H1 (cell line): ENCODE results near the gene KLHDC7B. TPM values are rescaled to one million over a fixed set of nuclear protein-coding genes. Genes with fewer than 3 reads are reported as not detected.

ENCODE experiments used
- CTCF ChIA-PET: fragments of 300-600 bp; sonication (Branson Sonifier 250); formaldehyde crosslinking; loops from one replicate; lab custom pipeline; 2021; ENCODE audit not compliant: partially characterized antibody; lab: Charles Lee
- POLR2A ChIA-PET: fragments of 300-600 bp; sonication (Branson Sonifier 250); formaldehyde crosslinking; loops from one replicate; lab custom pipeline; 2021; ENCODE audit warnings: inconsistent platforms; ENCODE audit not compliant: partially characterized antibody; lab: Charles Lee
- DNase-seq, 2 experiments: peaks; one replicate each; pipeline versions ENCODE4 v3.0.0 to v3.0.0-alpha.2; 2010 to 2022; ENCODE audit warnings: low spot score in 2 of 2, low read depth in 1 of 2, mixed read lengths in 1 of 2
- FAIRE-seq: peaks from 2 replicates; lab custom pipeline; 2011; peaks lifted over from hg19 to GRCh38; lab: Jason Lieb, UNC
- H2AFZ ChIP-seq: 2 replicates; pipeline ENCODE4 v1.8.1; 2012; ENCODE audit warnings: low read length, inconsistent platforms
- H2AK5ac ChIP-seq: 2 replicates; pipeline ENCODE4 v1.6.1; 2013; ENCODE audit warnings: low read depth, low read length
- H2BK120ac ChIP-seq: replicated peaks from 2 replicates; pipeline ENCODE3; 2013; ENCODE audit warnings: low read depth, low read length, inconsistent platforms
- H2BK12ac ChIP-seq: 2 replicates; pipeline ENCODE4 v1.6.1; 2013; ENCODE audit warnings: low read depth, low read length
- H2BK15ac ChIP-seq: 2 replicates; pipeline ENCODE4 v1.6.1; 2013; ENCODE audit warnings: low read length
- H2BK20ac ChIP-seq: 2 replicates; pipeline ENCODE4 v1.6.1; 2013; ENCODE audit warnings: low read length
- H2BK5ac ChIP-seq: 2 replicates; pipeline ENCODE4 v1.6.1; 2013; ENCODE audit warnings: low read depth, low read length
- H3K14ac ChIP-seq: 2 replicates; pipeline ENCODE4 v1.6.1; 2013; ENCODE audit warnings: inconsistent platforms; ENCODE audit not compliant: insufficient read length
- H3K18ac ChIP-seq: 2 replicates; pipeline ENCODE4 v1.6.1; 2013; ENCODE audit warnings: low read length; ENCODE audit errors: extremely low read depth
- H3K23ac ChIP-seq: 2 replicates; pipeline ENCODE4 v1.6.1; 2013; ENCODE audit warnings: inconsistent platforms; ENCODE audit not compliant: insufficient read length
- H3K23me2 ChIP-seq: 2 replicates; pipeline ENCODE4 v1.6.1; 2013; ENCODE audit warnings: low read depth, low read length
- H3K27ac ChIP-seq: 2 replicates; pipeline ENCODE4 v1.6.1; 2011; ENCODE audit warnings: low read depth, low read length, inconsistent platforms
- H3K27me3 ChIP-seq, 4 experiments: replicated peaks in 1 of 4; 1 replicate in 1 of 4; 2 replicates in 3 of 4; pipeline versions ENCODE4 v1.6.1 to v1.8.1; 2011 to 2013; ENCODE audit warnings: low read length in 3 of 4, mild to moderate bottlenecking in 3 of 4, inconsistent platforms in 2 of 4, mixed read lengths in 2 of 4, moderate library complexity in 1 of 4; ENCODE audit not compliant: control insufficient read depth in 3 of 4, insufficient read depth in 3 of 4; ENCODE audit errors: extremely low read depth in 1 of 4
- H3K36me3 ChIP-seq, 4 experiments: 2 replicates each; pipeline versions ENCODE4 v1.6.1 to v1.8.1; 2011 to 2013; ENCODE audit warnings: mild to moderate bottlenecking in 4 of 4, low read length in 3 of 4, moderate library complexity in 2 of 4, control low read depth in 1 of 4, inconsistent platforms in 1 of 4; ENCODE audit not compliant: insufficient read depth in 4 of 4, control insufficient read depth in 2 of 4
- H3K4ac ChIP-seq: replicated peaks from 2 replicates; pipeline ENCODE3; 2013; ENCODE audit warnings: low read length, low read depth, mixed read lengths, inconsistent platforms; ENCODE audit not compliant: insufficient read length
- H3K4me1 ChIP-seq, 4 experiments: replicated peaks in 1 of 4; 1 replicate in 1 of 4; 2 replicates in 3 of 4; pipeline versions ENCODE4 v1.6.1 to v1.8.1; 2011 to 2013; ENCODE audit warnings: low read length in 3 of 4, inconsistent platforms in 2 of 4, mixed read lengths in 1 of 4; ENCODE audit not compliant: insufficient read depth in 4 of 4, control insufficient read depth in 3 of 4
- H3K4me2 ChIP-seq, 2 experiments: 2 replicates each; pipeline versions ENCODE4 v1.6.1 to v1.8.1; 2011 to 2013; ENCODE audit warnings: low read depth in 2 of 2, low read length in 2 of 2, control low read depth in 1 of 2, inconsistent platforms in 1 of 2, mild to moderate bottlenecking in 1 of 2; ENCODE audit not compliant: insufficient read depth in 1 of 2
- H3K4me3 ChIP-seq, 4 experiments: fragments of 200-600, 300-600 bp in 1 of 4; sonication (generic), shearing (Covaris generic), sonication (Bioruptor Twin) in 1 of 4; 2 replicates each; pipeline versions ENCODE4 v1.5.1 to v1.8.1; 2011 to 2016; ENCODE audit warnings: low read length in 4 of 4, low read depth in 3 of 4, control low read depth in 2 of 4, inconsistent platforms in 2 of 4, mild to moderate bottlenecking in 2 of 4, mixed read lengths in 1 of 4, moderate library complexity in 1 of 4; ENCODE audit not compliant: insufficient read depth in 2 of 4; ENCODE audit errors: extremely low read depth in 1 of 4
- H3K56ac ChIP-seq: replicated peaks from 2 replicates; pipeline ENCODE3; 2013; ENCODE audit warnings: low read depth, mild to moderate bottlenecking, mixed read lengths, low read length, inconsistent platforms; ENCODE audit not compliant: insufficient read length
- H3K79me1 ChIP-seq: 2 replicates; pipeline ENCODE4 v1.6.1; 2013; ENCODE audit warnings: low read depth, low read length, control low read depth
- H3K79me2 ChIP-seq, 2 experiments: 2 replicates each; pipeline versions ENCODE4 v1.6.1 to v1.8.1; 2012 to 2013; ENCODE audit warnings: low read length in 2 of 2, mild to moderate bottlenecking in 2 of 2, inconsistent platforms in 1 of 2; ENCODE audit not compliant: insufficient read depth in 2 of 2, control insufficient read depth in 1 of 2
- H3K9ac ChIP-seq, 4 experiments: replicated peaks in 1 of 4; 1 replicate in 1 of 4; 2 replicates in 3 of 4; pipeline versions ENCODE4 v1.6.1 to v1.8.1; 2011 to 2013; ENCODE audit warnings: low read depth in 3 of 4, low read length in 3 of 4, control low read depth in 2 of 4, mild to moderate bottlenecking in 2 of 4, moderate library complexity in 2 of 4, inconsistent platforms in 1 of 4; ENCODE audit errors: extremely low read depth in 1 of 4
- H3K9me3 ChIP-seq, 2 experiments: 2 replicates each; pipeline versions ENCODE4 v1.6.1 to v1.8.1; 2012 to 2013; ENCODE audit warnings: mild to moderate bottlenecking in 2 of 2, moderate library complexity in 2 of 2, control low read depth in 1 of 2, inconsistent platforms in 1 of 2, low read depth in 1 of 2, low read length in 1 of 2, mixed read lengths in 1 of 2; ENCODE audit not compliant: insufficient read depth in 2 of 2
- H4K20me1 ChIP-seq, 2 experiments: replicated peaks in 1 of 2; 2 replicates each; pipeline versions ENCODE3 to v1.8.1; 2011 to 2013; ENCODE audit warnings: inconsistent platforms in 2 of 2, low read length in 2 of 2, mild to moderate bottlenecking in 1 of 2; ENCODE audit not compliant: insufficient read depth in 2 of 2, control insufficient read depth in 1 of 2
- H4K5ac ChIP-seq: 2 replicates; pipeline ENCODE4 v1.6.1; 2013; ENCODE audit warnings: low read length, low read depth, mixed read lengths, inconsistent platforms; ENCODE audit not compliant: insufficient read length
- H4K8ac ChIP-seq: 2 replicates; pipeline ENCODE4 v1.8.0; 2013; ENCODE audit warnings: mild to moderate bottlenecking, moderate library complexity, low read length, inconsistent platforms; ENCODE audit not compliant: insufficient read depth; ENCODE audit errors: extremely low read depth
- H4K91ac ChIP-seq: replicated peaks from 2 replicates; pipeline ENCODE3; 2013; ENCODE audit warnings: low read length, mixed read lengths, inconsistent platforms; ENCODE audit not compliant: insufficient read length
- BACH1 ChIP-seq: IDR thresholded peaks from 2 replicates; pipeline ENCODE4 v1.6.1; 2012; ENCODE audit warnings: low read length, improper control_type of control experiment
- CHD1 ChIP-seq: IDR thresholded peaks from 2 replicates; pipeline ENCODE4 v1.6.1; 2012; ENCODE audit warnings: low read depth, low read length, improper control_type of control experiment
- EP300 ChIP-seq, 2 experiments: IDR thresholded peaks; 1 replicate in 1 of 2; 2 replicates in 1 of 2; pipeline ENCODE4 v1.6.1; 2011 to 2012; ENCODE audit warnings: low read depth in 2 of 2, low read length in 2 of 2, mild to moderate bottlenecking in 2 of 2, borderline replicate concordance in 1 of 2, inconsistent platforms in 1 of 2, moderate library complexity in 1 of 2
- HDAC2 ChIP-seq, 2 experiments: fragments of 300-600 bp in 1 of 2; sonication (generic) in 1 of 2; IDR thresholded peaks; 2 replicates each; pipeline ENCODE4 v1.6.1; 2011 to 2012; ENCODE audit warnings: low read depth in 2 of 2, low read length in 2 of 2, mild to moderate bottlenecking in 2 of 2, moderate library complexity in 2 of 2, borderline replicate concordance in 1 of 2, inconsistent platforms in 1 of 2
- POLR2AphosphoS5 ChIP-seq: IDR thresholded peaks from 2 replicates; pipeline ENCODE4 v1.6.1; 2011; ENCODE audit warnings: low read depth, low read length
- SRF ChIP-seq: IDR thresholded peaks from 2 replicates; pipeline ENCODE4 v1.6.1; 2011; ENCODE audit warnings: mild to moderate bottlenecking, low read depth, low read length, moderate library complexity
- TAF7 ChIP-seq: optimal IDR thresholded peaks from 2 replicates; pipeline ENCODE3; 2011; ENCODE audit warnings: low read depth, mild to moderate bottlenecking, inconsistent platforms, low read length, moderate library complexity, borderline replicate concordance
- WGBS, 2 experiments: shearing (Covaris generic) in 1 of 2; methylation state at CpG; one replicate each; pipeline versions ENCODE4 v1.1.6 to v1.1.7; 2013 to 2015; ENCODE audit warnings: low lambda C conversion rate in 2 of 2, mixed read lengths in 2 of 2, inconsistent platforms in 1 of 2, low coverage in 1 of 2, missing lambda C conversion rate in 1 of 2; ENCODE audit not compliant: insufficient replicate concordance in 2 of 2, insufficient coverage in 1 of 2, insufficient read length in 1 of 2; ENCODE audit errors: extremely low coverage in 1 of 2, missing lambda C conversion rate in 1 of 2; 5-methylcytosine and 5-hydroxymethylcytosine counted together
- polyA plus RNA-seq, 7 experiments: library from polyadenylated mRNA; depleted of rRNA in 3 of 7; stranded (reverse) in 5 of 7; unstranded in 2 of 7; fragments of >200 nt in 5 of 7; fragments of 200-250 nt in 2 of 7; gene quantifications; 1 replicate in 5 of 7; 2 replicates in 1 of 7; 4 replicates in 1 of 7; pipeline versions ENCODE4 v1.2.1 to v1.2.3, GENCODE V29; 2011 to 2013; ENCODE audit warnings: missing spikeins in 2 of 7, mixed read lengths in 2 of 7
- total RNA-seq: library from RNA; stranded (reverse); fragmentation: NEBNext Ultra II Directional; extraction: Animal tissue kit (Norgen Biotek cat#: 25700); gene quantifications from 2 replicates; pipeline ENCODE4 v1.2.1, GENCODE V29; 2021
- TF ChIP-seq, protein P1 (sequence below): IDR thresholded peaks from 2 replicates; pipeline ENCODE4 v1.6.1; 2011; ENCODE audit warnings: low read length, improper control_type of control experiment
- TF ChIP-seq, protein P2 (sequence below): IDR thresholded peaks from 2 replicates; pipeline ENCODE4 v1.6.1; 2012; ENCODE audit warnings: inconsistent platforms

KLHDC7B gene
- total and polyA plus RNA-seq, 2 of the 8 experiments (the other 6 are each of a cell fraction or from before 2014, with no cell fraction given), result not detected

DNA sequence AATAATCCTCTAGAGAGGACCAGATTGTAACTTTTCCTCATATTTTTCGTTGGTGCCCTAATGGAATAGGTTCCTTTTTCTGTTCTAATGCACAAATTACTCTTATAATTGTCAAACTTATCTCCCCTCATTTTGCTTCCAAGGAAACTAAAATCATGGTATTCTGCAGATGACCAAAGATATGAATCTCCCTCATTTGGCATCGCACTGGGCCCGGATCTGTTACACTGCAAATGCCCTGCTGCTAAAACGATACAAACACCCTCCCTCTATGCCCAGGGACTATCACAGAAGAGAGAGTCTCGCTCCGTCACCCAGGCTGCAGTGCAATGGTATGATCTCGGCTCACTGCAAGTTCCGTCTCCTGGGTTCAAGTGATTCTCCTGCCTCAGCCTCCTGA is 7.6 kb downstream of the KLHDC7B start:
- H2BK120ac ChIP-seq, result no peak overlapping the region
- no peak overlapping the region for H4K8ac ChIP-seq
- no peak overlapping the region for H3K27ac ChIP-seq
- H3K14ac ChIP-seq, result no peak overlapping the region
- no peaks in the 10 kb centered on the region for H4K20me1 ChIP-seq
- no peak overlapping the region for H2BK12ac ChIP-seq
- no peak overlapping the region for H3K23ac ChIP-seq
- no peak overlapping the region for H3K4ac ChIP-seq
- FAIRE-seq, result no peak
- H3K56ac ChIP-seq, result no peak overlapping the region
- no peaks in the 10 kb centered on the region for H3K36me3 ChIP-seq
- no peak overlapping the region for H2AK5ac ChIP-seq
- TF ChIP-seq BACH1 (no peak), CHD1 (no peak), HDAC2 (IDR thresholded peaks at IDR 0.05; ENCODE audit: borderline replicate concordance in 1 of 2, low read depth in 2 of 2, low read length in 2 of 2) (no peak), SRF (no peak), POLR2AphosphoS5 (no peak), EP300 (IDR thresholded peaks at IDR 0.05; ENCODE audit: borderline replicate concordance in 1 of 2, low read depth in 2 of 2, low read length in 2 of 2) (no peak), TAF7 (no peak)
- TF ChIP-seq, protein P1, sequence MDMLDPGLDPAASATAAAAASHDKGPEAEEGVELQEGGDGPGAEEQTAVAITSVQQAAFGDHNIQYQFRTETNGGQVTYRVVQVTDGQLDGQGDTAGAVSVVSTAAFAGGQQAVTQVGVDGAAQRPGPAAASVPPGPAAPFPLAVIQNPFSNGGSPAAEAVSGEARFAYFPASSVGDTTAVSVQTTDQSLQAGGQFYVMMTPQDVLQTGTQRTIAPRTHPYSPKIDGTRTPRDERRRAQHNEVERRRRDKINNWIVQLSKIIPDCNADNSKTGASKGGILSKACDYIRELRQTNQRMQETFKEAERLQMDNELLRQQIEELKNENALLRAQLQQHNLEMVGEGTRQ, result no peak
- TF ChIP-seq, protein P2, sequence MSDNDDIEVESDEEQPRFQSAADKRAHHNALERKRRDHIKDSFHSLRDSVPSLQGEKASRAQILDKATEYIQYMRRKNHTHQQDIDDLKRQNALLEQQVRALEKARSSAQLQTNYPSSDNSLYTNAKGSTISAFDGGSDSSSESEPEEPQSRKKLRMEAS, result no peak
- H3K79me1 ChIP-seq, result no peaks in the 10 kb centered on the region
- H3K23me2 ChIP-seq, result no peaks in the 10 kb centered on the region
- DNase-seq, result no peak
- no peak overlapping the region for H2BK5ac ChIP-seq
- H3K9me3 ChIP-seq, result no peaks in the 10 kb centered on the region
- H3K4me3 ChIP-seq, result no peak overlapping the region
- H2BK15ac ChIP-seq, result no peak overlapping the region
- WGBS, 2 experiments, result 84% methylated on average over 8 of the region's 8 CpGs; no CpG with 5 or more reads in 1 of the 2 experiments
- H3K9ac ChIP-seq, result no peak overlapping the region
- peaks cover 0 to 3% (median 2%) of the 10 kb centered on the region in 4 experiments; a peak in 3 of 7 replicates for H3K4me1 ChIP-seq
- CTCF ChIA-PET, result interaction anchor here (1.7 kb wide), 1 partner anchor 9 kb away, joined by 4 read pairs; the partner anchor contains the start of gene SYCE3
- no peaks in the 10 kb centered on the region for H3K79me2 ChIP-seq
- H3K4me2 ChIP-seq, result no peak overlapping the region
- H4K91ac ChIP-seq, result no peak overlapping the region
- H2BK20ac ChIP-seq, result no peak overlapping the region
- H3K18ac ChIP-seq, result no peak overlapping the region
- POLR2A ChIA-PET, result no interaction called here
- H3K27me3 ChIP-seq, result peaks cover 0 to 2% (median 0%) of the 10 kb centered on the region in 4 experiments; a peak in 1 of 7 replicates
- no peak overlapping the region for H2AFZ ChIP-seq
- H4K5ac ChIP-seq, result no peak overlapping the region
